ENCODE measurements around the gene MND1.
"Not testable (repeated sequence)": the region's sequence is repeated elsewhere in the genome, so short reads cannot be mapped to it uniquely, and the experiment has no call there.

MND1 gene

DNA sequence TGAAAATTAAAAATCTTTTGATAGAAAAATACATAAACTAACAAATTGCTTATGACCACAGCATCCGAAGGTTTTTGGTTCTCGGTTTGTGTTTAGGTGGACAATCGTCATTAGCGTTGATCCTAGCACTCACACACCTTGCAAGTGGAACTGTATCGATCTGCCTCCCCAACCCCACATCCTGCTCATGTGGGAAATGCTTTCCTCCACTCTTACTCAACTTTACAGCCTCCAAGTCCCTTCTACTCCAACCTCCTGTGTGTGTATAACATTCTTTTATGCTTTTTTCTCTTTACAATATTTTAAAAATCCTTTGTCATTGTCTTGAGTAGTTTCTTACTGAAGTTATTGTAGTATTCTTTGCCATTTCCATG is 106.0 kb downstream of the MND1 start:
- no peaks in the 10 kb centered on the region for H3K27me3 ChIP-seq (ENCODE audit: insufficient read depth, low read length)
- no peaks in the 10 kb centered on the region for H3K9me3 ChIP-seq (ENCODE audit: insufficient read depth, low read depth, low read length)
- H3K27ac ChIP-seq (ENCODE audit: low read length): no peak overlapping the region
- no peaks in the 10 kb centered on the region for H3K36me3 ChIP-seq (ENCODE audit: insufficient read depth, low read depth, low read length)
- no peak overlapping the region for H3K9ac ChIP-seq (ENCODE audit: low read depth, low read length)
- H3K4me1 ChIP-seq (ENCODE audit: insufficient read depth, low read length): peaks cover 14% of the 10 kb centered on the region
- no peak overlapping the region for H3K4me3 ChIP-seq (ENCODE audit: low read length)

DNA sequence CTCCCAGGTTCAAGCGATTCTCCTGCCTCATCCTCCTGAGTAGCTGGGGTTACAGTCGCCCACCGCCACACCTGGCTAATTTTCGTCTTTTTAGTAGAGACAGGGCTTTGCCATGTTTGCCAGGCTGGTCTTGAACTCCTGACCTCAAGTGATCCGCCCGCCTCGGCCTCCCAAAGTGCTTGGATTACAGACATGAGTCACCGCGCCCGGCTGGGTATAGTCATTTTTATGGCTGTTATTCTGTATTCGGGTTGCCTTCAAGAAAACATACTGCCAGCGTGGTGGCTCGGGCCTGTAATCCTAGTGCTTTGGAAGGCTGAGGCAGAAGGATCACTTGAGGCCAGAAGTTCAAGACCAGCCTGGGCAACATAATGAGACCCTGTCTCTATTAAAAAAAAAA is 106.7 kb downstream of the MND1 start:
- H3K9me3 ChIP-seq (ENCODE audit: insufficient read depth, low read depth, low read length); H3K36me3 ChIP-seq (ENCODE audit: insufficient read depth, low read depth, low read length); H3K9ac ChIP-seq (ENCODE audit: low read depth, low read length); H3K4me3 ChIP-seq (ENCODE audit: low read length); H3K27ac ChIP-seq (ENCODE audit: low read length); H3K27me3 ChIP-seq (ENCODE audit: insufficient read depth, low read length): not testable (repeated sequence)
- peaks cover 14% of the 10 kb centered on the region for H3K4me1 ChIP-seq (ENCODE audit: insufficient read depth, low read length)

DNA sequence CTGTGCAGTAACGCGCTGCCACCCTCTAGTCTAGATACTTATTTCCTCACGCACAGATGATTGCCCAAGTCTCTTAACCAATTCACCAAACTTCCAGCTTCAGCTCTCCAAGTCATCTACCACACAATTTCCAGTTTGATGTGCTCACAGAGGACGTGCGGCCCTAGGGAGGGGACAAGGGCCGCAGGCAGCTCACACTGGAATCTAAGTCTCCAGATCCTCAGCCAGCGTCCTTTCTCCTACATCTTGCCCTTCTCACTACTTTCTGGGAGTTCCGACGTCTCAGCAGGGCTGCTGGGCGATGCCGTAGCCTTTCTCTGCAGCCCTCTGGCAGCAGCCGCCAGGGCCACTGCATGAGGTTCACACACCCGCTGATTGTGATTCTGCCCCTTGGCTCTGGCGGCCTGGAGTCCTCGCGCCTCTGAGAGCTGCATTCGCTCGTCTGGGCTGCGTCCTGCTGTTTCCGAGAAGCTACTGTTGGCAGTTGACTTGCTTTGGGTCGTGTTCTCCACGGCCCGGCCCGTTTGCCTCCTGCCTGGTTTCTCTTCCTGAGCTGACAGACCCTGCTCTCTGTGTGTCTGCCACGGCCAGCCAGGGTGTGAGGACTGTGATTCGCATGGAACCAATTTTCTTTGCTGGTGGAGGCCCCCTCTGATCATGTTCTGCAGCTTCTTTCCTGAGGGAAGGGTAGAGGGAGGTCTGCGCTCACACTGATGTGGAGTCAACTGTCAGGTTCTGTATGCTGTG is 107.6 kb downstream of the MND1 start:
- no peak overlapping the region for H3K4me3 ChIP-seq (ENCODE audit: low read length)
- no peaks in the 10 kb centered on the region for H3K36me3 ChIP-seq (ENCODE audit: insufficient read depth, low read depth, low read length)
- H3K4me1 ChIP-seq (ENCODE audit: insufficient read depth, low read length): peaks cover 14% of the 10 kb centered on the region
- H3K9ac ChIP-seq (ENCODE audit: low read depth, low read length): no peak overlapping the region
- H3K27me3 ChIP-seq (ENCODE audit: insufficient read depth, low read length): no peaks in the 10 kb centered on the region
- H3K27ac ChIP-seq (ENCODE audit: low read length): no peak overlapping the region
- no peaks in the 10 kb centered on the region for H3K9me3 ChIP-seq (ENCODE audit: insufficient read depth, low read depth, low read length)

DNA sequence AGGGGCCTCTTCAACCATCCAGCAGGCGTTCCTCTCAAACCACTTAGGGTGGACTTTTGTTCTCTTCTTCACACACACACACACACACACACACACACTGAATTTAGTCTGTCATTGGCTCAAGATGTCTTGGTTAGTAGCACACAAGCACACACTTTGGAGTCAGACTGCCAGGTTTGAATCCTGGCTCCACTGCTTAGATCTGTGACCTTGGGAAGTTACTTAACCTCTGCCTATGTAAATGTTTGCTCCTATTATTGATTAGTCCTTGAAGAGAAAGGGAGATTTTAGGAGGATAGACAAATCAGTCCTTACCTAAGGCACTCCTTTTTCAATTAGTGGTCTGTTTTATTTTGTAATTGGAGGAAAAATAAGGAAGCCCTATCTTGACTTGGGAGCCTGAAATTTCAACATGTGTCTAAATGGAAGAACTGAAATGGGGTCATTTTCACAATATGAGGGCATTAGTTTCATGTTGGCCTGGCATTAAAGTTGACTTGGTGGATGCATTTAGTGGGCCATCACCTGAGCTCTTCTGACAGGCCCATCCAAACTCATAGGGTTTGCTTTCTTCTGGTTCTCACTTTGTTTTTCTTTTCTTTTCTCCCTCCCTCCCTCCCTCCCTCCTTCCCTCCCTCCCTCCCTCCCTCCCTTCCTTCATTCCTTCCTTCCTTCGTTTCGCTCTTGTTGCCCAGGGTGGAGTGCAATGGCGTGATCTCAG is 108.3 kb downstream of the MND1 start:
- H3K4me3 ChIP-seq (ENCODE audit: low read length): no peak overlapping the region

DNA sequence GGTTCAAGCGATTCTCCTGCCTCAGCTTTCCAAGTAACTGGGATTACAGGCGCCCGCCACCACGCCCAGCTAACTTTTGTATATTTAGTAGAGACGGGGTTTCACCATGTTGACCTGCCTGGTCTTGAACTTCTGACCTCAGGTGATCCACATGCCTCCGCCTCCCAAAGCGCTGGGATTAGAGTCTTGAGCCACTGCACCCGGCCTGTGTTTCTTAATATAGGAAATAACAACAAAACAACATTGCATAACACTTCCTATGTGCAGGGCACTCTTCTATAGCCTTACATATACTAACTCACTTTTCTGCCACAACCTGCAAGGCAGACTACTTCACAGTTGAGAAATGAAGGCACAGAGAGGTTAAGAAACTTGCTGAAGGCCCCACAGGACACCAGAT is 108.9 kb downstream of the MND1 start:
- H3K9me3 ChIP-seq (ENCODE audit: insufficient read depth, low read depth, low read length): no peaks in the 10 kb centered on the region
- no peaks in the 10 kb centered on the region for H3K27me3 ChIP-seq (ENCODE audit: insufficient read depth, low read length)
- peaks cover 11% of the 10 kb centered on the region for H3K4me1 ChIP-seq (ENCODE audit: insufficient read depth, low read length)
- no peak overlapping the region for H3K9ac ChIP-seq (ENCODE audit: low read depth, low read length)
- H3K4me3 ChIP-seq (ENCODE audit: low read length): no peak overlapping the region
- H3K36me3 ChIP-seq (ENCODE audit: insufficient read depth, low read depth, low read length): no peaks in the 10 kb centered on the region
- H3K27ac ChIP-seq (ENCODE audit: low read length): no peak overlapping the region

More for the DNA sequence above, 108.3 kb downstream of the MND1 start:
- Histone ChIP-seq H3K4me1 (ENCODE audit: insufficient read depth, low read length) (peaks cover 14% of the 10 kb centered on the region), H3K27ac (ENCODE audit: low read length) (no peak overlapping the region), H3K9me3 (ENCODE audit: insufficient read depth, low read depth, low read length) (no peaks in the 10 kb centered on the region), H3K9ac (ENCODE audit: low read depth, low read length) (no peak overlapping the region), H3K36me3 (ENCODE audit: insufficient read depth, low read depth, low read length) (no peaks in the 10 kb centered on the region), H3K27me3 (ENCODE audit: insufficient read depth, low read length) (no peaks in the 10 kb centered on the region)

DNA sequence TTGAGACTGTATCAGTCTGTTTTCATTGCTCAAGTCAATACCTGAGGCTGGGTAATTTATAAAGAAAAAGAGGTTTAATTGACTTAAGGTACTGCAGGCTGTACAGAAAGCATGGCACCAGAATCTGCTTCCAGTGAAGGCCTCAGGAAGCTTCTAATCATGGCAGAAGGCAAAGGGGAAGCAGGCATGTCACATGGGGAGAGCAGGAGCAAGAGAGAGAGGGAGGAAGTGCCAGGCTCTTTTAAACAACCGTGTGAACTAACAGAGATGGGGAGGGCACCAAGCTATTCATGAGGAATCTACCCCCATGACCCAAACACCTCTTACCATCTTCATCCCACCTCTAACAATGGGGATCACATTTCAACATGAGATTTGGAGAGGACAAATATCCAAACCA is 114.5 kb downstream of the MND1 start:
- Histone ChIP-seq H3K9ac (ENCODE audit: low read depth, low read length) (no peak overlapping the region), H3K27me3 (ENCODE audit: insufficient read depth, low read length) (no peaks in the 10 kb centered on the region), H3K4me1 (ENCODE audit: insufficient read depth, low read length) (no peaks in the 10 kb centered on the region), H3K4me3 (ENCODE audit: low read length) (no peak overlapping the region), H3K9me3 (ENCODE audit: insufficient read depth, low read depth, low read length) (no peaks in the 10 kb centered on the region), H3K36me3 (ENCODE audit: insufficient read depth, low read depth, low read length) (no peaks in the 10 kb centered on the region), H3K27ac (ENCODE audit: low read length) (no peak overlapping the region)

DNA sequence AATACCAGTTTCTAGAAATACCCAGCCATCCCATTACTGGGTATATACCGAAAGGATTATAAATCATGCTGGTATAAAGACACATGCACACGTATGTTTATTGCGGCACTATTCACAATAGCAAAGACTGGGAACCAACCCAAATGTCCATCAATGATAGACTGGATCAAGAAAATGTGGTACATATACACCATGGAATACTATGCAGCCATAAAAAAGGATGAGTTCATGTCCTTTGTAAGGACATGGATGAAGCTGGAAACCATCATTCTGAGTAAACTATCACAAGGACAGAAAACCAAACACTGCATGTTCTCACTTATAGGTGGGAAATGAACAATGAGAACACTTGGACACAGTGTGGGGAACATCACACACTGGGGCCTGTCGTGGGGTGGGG is 117.1 kb downstream of the MND1 start:
- H3K4me1 ChIP-seq (ENCODE audit: insufficient read depth, low read length); H3K36me3 ChIP-seq (ENCODE audit: insufficient read depth, low read depth, low read length); H3K9ac ChIP-seq (ENCODE audit: low read depth, low read length); H3K9me3 ChIP-seq (ENCODE audit: insufficient read depth, low read depth, low read length); H3K4me3 ChIP-seq (ENCODE audit: low read length); H3K27ac ChIP-seq (ENCODE audit: low read length): not testable (repeated sequence)
- H3K27me3 ChIP-seq (ENCODE audit: insufficient read depth, low read length): peaks cover 15% of the 10 kb centered on the region

DNA sequence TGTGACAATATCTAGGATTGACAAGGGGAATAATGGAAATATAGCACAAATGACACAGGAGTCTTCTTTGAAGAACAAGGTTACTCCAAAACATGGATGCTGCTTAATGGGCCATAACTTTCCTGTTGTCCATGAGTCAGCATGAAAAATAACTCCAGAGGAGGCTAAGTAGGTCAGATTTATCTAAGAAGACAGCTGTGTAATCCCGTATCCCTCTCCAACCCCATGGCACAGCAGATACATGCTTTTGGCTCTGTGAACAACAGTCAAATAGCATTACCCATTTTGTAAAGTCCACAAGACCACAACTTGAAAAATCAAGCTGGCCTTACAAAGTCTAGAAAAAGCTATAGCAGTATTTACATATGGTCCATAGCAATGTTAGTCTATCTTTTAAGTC is 119.6 kb downstream of the MND1 start:
- H3K9ac ChIP-seq (ENCODE audit: low read depth, low read length): no peak overlapping the region
- peaks cover 15% of the 10 kb centered on the region; the same call in 1 of the 2 replicates for H3K4me1 ChIP-seq (ENCODE audit: insufficient read depth, low read length)
- H3K4me3 ChIP-seq (ENCODE audit: low read length): no peak overlapping the region
- H3K36me3 ChIP-seq (ENCODE audit: insufficient read depth, low read depth, low read length): peaks cover 6% of the 10 kb centered on the region; the same call in 1 of the 2 replicates
- H3K27ac ChIP-seq (ENCODE audit: low read length): no peak overlapping the region
- peaks cover 15% of the 10 kb centered on the region for H3K27me3 ChIP-seq (ENCODE audit: insufficient read depth, low read length)
- H3K9me3 ChIP-seq (ENCODE audit: insufficient read depth, low read depth, low read length): no peaks in the 10 kb centered on the region

All from iPS-20b (cell line).